ENCODE results near the gene KMT2C.
"Not testable (repeated sequence)": the region's sequence is repeated elsewhere in the genome, so short reads cannot be mapped to it uniquely, and the experiment has no call there.

The KMT2C gene

GRCh38 chr7:152430854-152431253 is 4.9 kb downstream of the KMT2C start:
- H3K36me3 ChIP-seq (ENCODE audit: control insufficient read depth, insufficient read depth, low read length): no peaks in the 10 kb centered on the region
- H3K4me1 ChIP-seq (ENCODE audit: control insufficient read depth, insufficient read depth, low read length, poor library complexity, severe bottlenecking): peaks cover 7% of the 10 kb centered on the region
- H3K4me3 ChIP-seq (ENCODE audit: insufficient read depth, low read depth, low read length, poor library complexity, severe bottlenecking): no peak overlapping the region
- no peak overlapping the region for H3K27ac ChIP-seq (ENCODE audit: insufficient read depth, low read length, poor library complexity, severe bottlenecking)
- no peak for DNase-seq
- H3K9me3 ChIP-seq (ENCODE audit: control insufficient read depth, low read length): no peaks in the 10 kb centered on the region
- H3K27me3 ChIP-seq (replicated peaks; ENCODE audit: control insufficient read depth, insufficient read depth, low read length, poor library complexity, severe bottlenecking): no peaks in the 10 kb centered on the region

DNA sequence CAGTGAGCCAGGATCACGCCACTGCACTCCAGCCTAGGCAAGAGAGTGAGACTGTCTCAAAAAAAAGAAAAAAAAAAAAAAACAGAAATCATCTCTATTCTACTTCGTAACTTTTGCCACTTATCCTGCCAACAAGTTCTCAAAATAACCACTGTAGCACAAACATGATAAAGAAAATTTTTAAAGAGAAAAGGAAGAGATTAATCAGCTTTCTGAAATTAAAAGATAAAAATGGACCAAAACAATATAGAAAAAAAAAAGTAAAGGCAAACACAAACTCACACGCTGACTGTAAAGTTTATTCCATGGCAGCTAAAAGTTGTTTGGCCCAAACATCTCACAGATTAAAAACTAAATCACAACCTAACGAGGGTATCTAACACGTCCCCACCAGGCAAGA is 5.7 kb downstream of the KMT2C start:
- H3K9me3 ChIP-seq (ENCODE audit: control insufficient read depth, low read length); H3K4me1 ChIP-seq (ENCODE audit: control insufficient read depth, insufficient read depth, low read length, poor library complexity, severe bottlenecking); H3K27ac ChIP-seq (ENCODE audit: insufficient read depth, low read length, poor library complexity, severe bottlenecking); H3K4me3 ChIP-seq (ENCODE audit: insufficient read depth, low read depth, low read length, poor library complexity, severe bottlenecking); H3K27me3 ChIP-seq (replicated peaks; ENCODE audit: control insufficient read depth, insufficient read depth, low read length, poor library complexity, severe bottlenecking); DNase-seq; H3K36me3 ChIP-seq (ENCODE audit: control insufficient read depth, insufficient read depth, low read length): not testable (repeated sequence)

DNA sequence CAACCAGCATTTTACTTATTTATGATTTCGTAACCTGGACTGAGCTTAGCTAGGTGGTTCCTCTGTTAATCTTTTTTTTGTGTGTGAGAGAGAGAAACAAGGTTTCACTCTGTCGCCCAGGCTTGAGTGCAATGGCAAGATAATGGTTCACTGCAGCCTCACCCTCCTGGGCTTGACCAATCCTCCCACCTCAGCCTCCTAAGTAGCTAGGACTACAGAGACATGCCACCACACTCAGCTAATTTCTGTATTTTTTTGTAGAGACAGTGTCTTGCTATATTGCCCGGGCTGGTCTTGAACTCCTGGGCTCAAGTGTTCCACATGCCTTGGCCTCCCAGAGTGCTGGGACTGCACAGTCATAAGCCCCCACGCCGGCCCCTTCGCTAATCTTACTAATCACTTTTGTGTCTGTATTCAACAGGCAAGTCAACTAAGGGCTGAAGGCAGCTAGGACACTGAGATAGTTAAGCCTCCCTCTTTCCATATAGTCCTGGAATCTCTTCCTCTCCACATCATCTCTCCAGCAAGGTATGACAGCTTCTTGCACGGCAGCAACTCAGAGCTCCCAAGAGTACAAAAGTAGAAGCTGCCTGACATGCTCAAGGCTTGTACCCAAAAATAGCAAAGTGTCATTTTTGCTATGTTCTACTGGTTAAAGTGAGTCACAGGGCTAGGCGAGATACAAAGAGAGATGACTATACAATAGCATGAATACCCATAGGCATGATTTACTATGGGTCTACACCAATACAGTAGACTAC is 11.3 kb downstream of the KMT2C start:
- H3K4me3 ChIP-seq (ENCODE audit: insufficient read depth, low read depth, low read length, poor library complexity, severe bottlenecking): no peak overlapping the region
- H3K27ac ChIP-seq (ENCODE audit: insufficient read depth, low read length, poor library complexity, severe bottlenecking): no peak overlapping the region
- H3K9me3 ChIP-seq (ENCODE audit: control insufficient read depth, low read length): no peaks in the 10 kb centered on the region
- H3K4me1 ChIP-seq (ENCODE audit: control insufficient read depth, insufficient read depth, low read length, poor library complexity, severe bottlenecking): no peaks in the 10 kb centered on the region
- H3K36me3 ChIP-seq (ENCODE audit: control insufficient read depth, insufficient read depth, low read length): no peaks in the 10 kb centered on the region
- no peak for DNase-seq
- H3K27me3 ChIP-seq (replicated peaks; ENCODE audit: control insufficient read depth, insufficient read depth, low read length, poor library complexity, severe bottlenecking): no peaks in the 10 kb centered on the region

DNA sequence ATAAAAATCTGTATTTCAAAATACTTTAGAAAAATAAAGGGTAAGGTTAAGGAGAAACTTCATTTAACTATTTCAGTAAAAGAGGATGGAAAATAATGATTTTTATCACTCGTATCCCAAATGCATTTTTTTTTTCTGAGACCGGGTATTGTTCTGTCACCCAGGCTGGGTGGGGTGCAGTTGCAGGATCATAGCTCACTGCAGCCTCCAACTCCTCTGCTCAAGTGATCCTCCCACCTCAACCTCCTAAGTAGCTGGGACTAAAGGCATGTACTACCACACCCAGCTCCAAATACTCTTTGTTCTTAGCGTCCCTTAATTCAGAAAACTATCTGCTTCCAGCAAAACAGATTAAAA is 11.8 kb downstream of the KMT2C start:
- Histone ChIP-seq H3K27me3 (replicated peaks; ENCODE audit: control insufficient read depth, insufficient read depth, low read length, poor library complexity, severe bottlenecking) (no peaks in the 10 kb centered on the region), H3K4me1 (ENCODE audit: control insufficient read depth, insufficient read depth, low read length, poor library complexity, severe bottlenecking) (no peaks in the 10 kb centered on the region), H3K4me3 (ENCODE audit: insufficient read depth, low read depth, low read length, poor library complexity, severe bottlenecking) (no peak overlapping the region), H3K9me3 (ENCODE audit: control insufficient read depth, low read length) (no peaks in the 10 kb centered on the region), H3K36me3 (ENCODE audit: control insufficient read depth, insufficient read depth, low read length) (no peaks in the 10 kb centered on the region), H3K27ac (ENCODE audit: insufficient read depth, low read length, poor library complexity, severe bottlenecking) (no peak overlapping the region)
- DNase-seq: no peak

- not testable (repeated sequence) for H3K27me3 ChIP-seq (replicated peaks; ENCODE audit: control insufficient read depth, insufficient read depth, low read length, poor library complexity, severe bottlenecking)
These were observed 12.6 kb downstream of the KMT2C start for GRCh38 chr7:152423171-152423570.

DNA sequence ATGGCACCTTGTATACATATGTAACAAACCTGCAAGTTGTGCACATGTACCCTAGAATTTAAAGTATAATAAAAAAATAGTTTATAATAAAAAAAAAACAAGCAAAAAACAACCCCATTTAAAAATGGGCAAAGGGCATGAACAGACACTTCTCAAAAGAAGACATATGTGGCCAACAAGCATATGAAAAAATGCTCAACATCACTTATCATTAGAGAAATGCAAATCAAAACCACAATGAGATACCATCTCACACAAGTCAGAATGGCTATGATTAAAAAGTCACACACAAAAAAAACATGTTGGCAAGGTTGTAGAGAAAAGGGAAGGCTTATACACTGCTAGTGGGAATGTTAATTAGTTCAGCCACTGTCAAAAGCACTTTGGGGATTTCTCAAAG is 14.9 kb downstream of the KMT2C start:
- not testable (repeated sequence) for H3K4me1 ChIP-seq (ENCODE audit: control insufficient read depth, insufficient read depth, low read length, poor library complexity, severe bottlenecking); H3K4me3 ChIP-seq (ENCODE audit: insufficient read depth, low read depth, low read length, poor library complexity, severe bottlenecking); H3K36me3 ChIP-seq (ENCODE audit: control insufficient read depth, insufficient read depth, low read length); H3K9me3 ChIP-seq (ENCODE audit: control insufficient read depth, low read length); H3K27ac ChIP-seq (ENCODE audit: insufficient read depth, low read length, poor library complexity, severe bottlenecking); H3K27me3 ChIP-seq (replicated peaks; ENCODE audit: control insufficient read depth, insufficient read depth, low read length, poor library complexity, severe bottlenecking); DNase-seq

More at GRCh38 chr7:152423171-152423570, 12.6 kb downstream of the KMT2C start:
- H3K4me1 ChIP-seq (ENCODE audit: control insufficient read depth, insufficient read depth, low read length, poor library complexity, severe bottlenecking); DNase-seq; H3K36me3 ChIP-seq (ENCODE audit: control insufficient read depth, insufficient read depth, low read length); H3K4me3 ChIP-seq (ENCODE audit: insufficient read depth, low read depth, low read length, poor library complexity, severe bottlenecking); H3K27ac ChIP-seq (ENCODE audit: insufficient read depth, low read length, poor library complexity, severe bottlenecking); H3K9me3 ChIP-seq (ENCODE audit: control insufficient read depth, low read length): not testable (repeated sequence)

DNA sequence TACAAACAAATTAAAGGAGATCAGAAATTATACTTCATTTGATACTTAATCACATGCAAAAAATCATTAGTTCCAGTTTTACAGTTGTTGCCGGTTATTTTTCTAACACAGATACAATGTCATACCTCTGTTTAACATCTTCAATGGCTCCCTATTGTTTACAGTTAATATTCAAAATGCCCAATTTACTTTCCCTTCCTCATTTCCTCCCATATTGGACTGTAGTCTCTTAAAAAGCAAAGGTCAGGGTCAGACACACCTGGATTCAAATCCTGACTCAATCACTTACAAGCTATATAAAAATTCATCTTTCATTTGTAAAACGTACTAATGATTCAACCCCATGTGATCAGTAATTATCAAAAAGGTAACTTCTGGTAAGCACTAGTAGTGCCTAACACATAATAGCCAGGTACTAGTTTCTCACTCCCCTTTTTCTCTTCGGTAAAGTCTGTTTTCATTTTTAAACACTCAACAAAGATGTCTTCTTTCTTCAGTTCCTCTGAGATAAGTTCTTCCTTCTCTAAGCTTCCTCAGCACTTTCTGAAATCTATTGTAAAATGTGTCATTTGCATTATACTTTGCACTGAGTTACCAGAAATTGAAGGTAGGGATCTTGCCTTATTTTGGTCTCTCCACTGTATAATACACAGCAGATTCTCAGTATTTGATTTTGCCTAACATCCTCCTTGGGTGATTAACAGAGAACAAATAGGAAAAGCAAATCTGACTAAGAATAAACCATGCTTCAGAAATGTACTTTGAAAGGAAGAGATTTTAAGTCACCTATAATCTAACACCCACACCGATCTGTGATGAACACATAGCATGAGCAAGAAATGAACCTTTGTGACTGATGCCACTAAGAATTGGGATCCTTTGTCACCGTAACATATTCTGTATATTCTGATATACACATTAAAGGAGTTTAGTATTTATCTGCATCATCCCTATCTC is 16.1 kb downstream of the KMT2C start:
- no peak overlapping the region for H3K27ac ChIP-seq (ENCODE audit: insufficient read depth, low read length, poor library complexity, severe bottlenecking)

GRCh38 chr7:152414779-152415178 is 21.0 kb downstream of the KMT2C start:
- no peaks in the 10 kb centered on the region for H3K9me3 ChIP-seq (ENCODE audit: control insufficient read depth, low read length)
- H3K36me3 ChIP-seq (ENCODE audit: control insufficient read depth, insufficient read depth, low read length): no peaks in the 10 kb centered on the region
- no peaks in the 10 kb centered on the region for H3K4me1 ChIP-seq (ENCODE audit: control insufficient read depth, insufficient read depth, low read length, poor library complexity, severe bottlenecking)
- no peaks in the 10 kb centered on the region for H3K27me3 ChIP-seq (replicated peaks; ENCODE audit: control insufficient read depth, insufficient read depth, low read length, poor library complexity, severe bottlenecking)
- H3K27ac ChIP-seq (ENCODE audit: insufficient read depth, low read length, poor library complexity, severe bottlenecking): no peak overlapping the region
- no peak for DNase-seq
- H3K4me3 ChIP-seq (ENCODE audit: insufficient read depth, low read depth, low read length, poor library complexity, severe bottlenecking): no peak overlapping the region

More for the DNA sequence above, 16.1 kb downstream of the KMT2C start:
- Histone ChIP-seq H3K36me3 (ENCODE audit: control insufficient read depth, insufficient read depth, low read length) (no peaks in the 10 kb centered on the region), H3K4me3 (ENCODE audit: insufficient read depth, low read depth, low read length, poor library complexity, severe bottlenecking) (no peak overlapping the region), H3K27me3 (replicated peaks; ENCODE audit: control insufficient read depth, insufficient read depth, low read length, poor library complexity, severe bottlenecking) (no peaks in the 10 kb centered on the region), H3K4me1 (ENCODE audit: control insufficient read depth, insufficient read depth, low read length, poor library complexity, severe bottlenecking) (no peaks in the 10 kb centered on the region), H3K9me3 (ENCODE audit: control insufficient read depth, low read length) (no peaks in the 10 kb centered on the region)
- no peak for DNase-seq

DNA sequence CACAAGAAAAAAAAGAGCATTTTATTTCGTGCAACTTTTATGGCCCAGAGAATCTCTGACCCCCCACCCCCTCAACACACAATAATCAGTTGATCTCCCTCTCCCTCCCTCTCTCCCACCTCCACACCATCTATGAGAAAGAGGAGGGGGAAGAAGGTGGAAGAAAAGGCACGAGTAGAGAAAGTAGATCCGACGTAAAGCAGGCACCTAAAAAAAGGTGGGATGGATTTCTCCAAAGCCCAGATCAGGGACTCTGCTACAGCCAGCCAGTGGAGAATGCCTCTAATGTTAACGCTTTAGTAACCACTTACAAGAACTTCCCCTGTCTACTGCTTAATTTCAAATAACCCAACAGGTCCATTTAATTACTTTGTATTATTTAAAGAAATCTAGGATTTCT is 24.4 kb downstream of the KMT2C start:
- no peak overlapping the region for H3K4me3 ChIP-seq (ENCODE audit: insufficient read depth, low read depth, low read length, poor library complexity, severe bottlenecking)
- DNase-seq: no peak
- no peak overlapping the region for H3K27ac ChIP-seq (ENCODE audit: insufficient read depth, low read length, poor library complexity, severe bottlenecking)
- no peaks in the 10 kb centered on the region for H3K36me3 ChIP-seq (ENCODE audit: control insufficient read depth, insufficient read depth, low read length)
- no peaks in the 10 kb centered on the region for H3K4me1 ChIP-seq (ENCODE audit: control insufficient read depth, insufficient read depth, low read length, poor library complexity, severe bottlenecking)
- H3K9me3 ChIP-seq (ENCODE audit: control insufficient read depth, low read length): no peaks in the 10 kb centered on the region
- H3K27me3 ChIP-seq (replicated peaks; ENCODE audit: control insufficient read depth, insufficient read depth, low read length, poor library complexity, severe bottlenecking): no peaks in the 10 kb centered on the region

DNA sequence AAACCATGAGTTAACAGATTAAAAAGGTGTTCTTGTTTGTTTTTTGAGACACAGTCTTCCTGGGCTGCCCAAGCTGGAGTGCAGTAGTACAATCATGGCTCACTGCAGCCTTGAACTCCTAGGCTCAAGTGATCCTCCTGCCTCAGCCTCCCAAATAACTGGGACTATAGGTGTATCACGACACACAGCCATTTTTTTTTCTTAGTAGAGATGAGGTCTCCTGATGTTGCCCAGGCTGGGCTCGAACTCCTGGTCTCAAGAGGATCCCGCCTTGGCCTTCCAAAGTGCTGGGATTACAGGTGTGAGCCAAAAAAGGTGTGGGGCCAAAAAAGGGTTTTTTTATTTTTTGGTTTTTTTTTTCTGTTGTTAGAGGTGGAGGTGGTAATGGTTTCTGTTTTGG is 29.3 kb downstream of the KMT2C start:
- Histone ChIP-seq H3K4me3 (ENCODE audit: insufficient read depth, low read depth, low read length, poor library complexity, severe bottlenecking) (no peak overlapping the region), H3K4me1 (ENCODE audit: control insufficient read depth, insufficient read depth, low read length, poor library complexity, severe bottlenecking) (no peaks in the 10 kb centered on the region), H3K27ac (ENCODE audit: insufficient read depth, low read length, poor library complexity, severe bottlenecking) (no peak overlapping the region), H3K27me3 (replicated peaks; ENCODE audit: control insufficient read depth, insufficient read depth, low read length, poor library complexity, severe bottlenecking) (no peaks in the 10 kb centered on the region), H3K9me3 (ENCODE audit: control insufficient read depth, low read length) (no peaks in the 10 kb centered on the region), H3K36me3 (ENCODE audit: control insufficient read depth, insufficient read depth, low read length) (no peaks in the 10 kb centered on the region)
- no peak for DNase-seq

Data from effector memory CD4-positive, alpha-beta T cell (primary cell).